Measurements from ENCODE around the gene AASDH.

GRCh38 chr4:56289934-56290333 is 97.4 kb downstream of the AASDH start:
- TF ChIP-seq FOXA1 (IDR thresholded peaks at IDR 0.05) (no peak), YY1 (IDR thresholded peaks at IDR 0.05) (no peak), CTCF (IDR thresholded peaks at IDR 0.05; ENCODE audit: low read depth, low read length, missing input control) (no peak), RAD21 (IDR thresholded peaks at IDR 0.05) (no peak), REST (IDR thresholded peaks at IDR 0.05) (no peak), TAF1 (conservative IDR thresholded peaks at IDR 0.05) (no peak), EGR1 (IDR thresholded peaks at IDR 0.05; ENCODE audit: low read depth in 2 of 2) (no peak), GABPA (IDR thresholded peaks at IDR 0.05 in 1 of 2, conservative IDR thresholded peaks at IDR 0.05 in 1 of 2) (no peak), MAX (IDR thresholded peaks at IDR 0.05) (no peak), RXRA (IDR thresholded peaks at IDR 0.05) (no peak)
- TF ChIP-seq, protein P1, sequence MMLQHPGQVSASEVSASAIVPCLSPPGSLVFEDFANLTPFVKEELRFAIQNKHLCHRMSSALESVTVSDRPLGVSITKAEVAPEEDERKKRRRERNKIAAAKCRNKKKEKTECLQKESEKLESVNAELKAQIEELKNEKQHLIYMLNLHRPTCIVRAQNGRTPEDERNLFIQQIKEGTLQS (IDR thresholded peaks at IDR 0.05), result no peak
